Trophoblast cell (in vitro differentiated cells and primary cell): ENCODE data around the gene FIGNL2.

Experiments
- DNase-seq, 2 donors: peaks; one replicate each; pipeline ENCODE4 v3.0.0-alpha.2; 2016
- H2AFZ ChIP-seq: 2 replicates; pipeline ENCODE4 v1.6.1; 2013; ENCODE audit warnings: low read length, moderate library complexity, mild to moderate bottlenecking; ENCODE audit not compliant: insufficient read depth, poor library complexity
- H2AK5ac ChIP-seq: 2 replicates; pipeline ENCODE4 v1.6.1; 2013; ENCODE audit warnings: mild to moderate bottlenecking, low read length
- H2BK120ac ChIP-seq: 2 replicates; pipeline ENCODE4 v1.6.1; 2013; ENCODE audit warnings: low read length, mild to moderate bottlenecking, moderate library complexity; ENCODE audit not compliant: insufficient read depth, poor library complexity
- H2BK12ac ChIP-seq: 2 replicates; pipeline ENCODE4 v1.6.1; 2013; ENCODE audit warnings: mild to moderate bottlenecking, low read length, moderate library complexity
- H2BK5ac ChIP-seq: 2 replicates; pipeline ENCODE4 v1.6.1; 2013; ENCODE audit warnings: low read length, low read depth, moderate library complexity, mild to moderate bottlenecking; ENCODE audit not compliant: poor library complexity
- H3K14ac ChIP-seq: 2 replicates; pipeline ENCODE4 v1.6.1; 2013; ENCODE audit warnings: mild to moderate bottlenecking, low read length
- H3K18ac ChIP-seq: 2 replicates; pipeline ENCODE4 v1.6.1; 2013; ENCODE audit warnings: mild to moderate bottlenecking, low read length
- H3K23ac ChIP-seq: 2 replicates; pipeline ENCODE4 v1.6.1; 2013; ENCODE audit warnings: low read length
- H3K27ac ChIP-seq: 2 replicates; pipeline ENCODE4 v1.5.1; 2013; ENCODE audit warnings: low read depth, mild to moderate bottlenecking, inconsistent platforms, low read length, moderate library complexity
- H3K27me3 ChIP-seq: 2 replicates; pipeline ENCODE4 v1.6.1; 2013; ENCODE audit warnings: inconsistent platforms, mild to moderate bottlenecking, low read length, moderate library complexity; ENCODE audit not compliant: insufficient read depth
- H3K36me3 ChIP-seq, 2 experiments: 1 replicate in 1 of 2; 2 replicates in 1 of 2; pipeline ENCODE4 v1.6.1; 2013; ENCODE audit warnings: low read length in 2 of 2, mild to moderate bottlenecking in 2 of 2, moderate library complexity in 1 of 2; ENCODE audit not compliant: insufficient read depth in 2 of 2, control insufficient read depth in 1 of 2
- H3K4ac ChIP-seq: 2 replicates; pipeline ENCODE4 v1.6.1; 2013; ENCODE audit warnings: low read depth, mild to moderate bottlenecking, low read length, moderate library complexity
- H3K4me1 ChIP-seq, 2 experiments: 1 replicate in 1 of 2; 2 replicates in 1 of 2; pipeline ENCODE4 v1.6.1; 2013; ENCODE audit warnings: low read length in 2 of 2, mild to moderate bottlenecking in 2 of 2, moderate library complexity in 1 of 2; ENCODE audit not compliant: insufficient read depth in 2 of 2, control insufficient read depth in 1 of 2
- H3K4me2 ChIP-seq: 2 replicates; pipeline ENCODE4 v1.6.1; 2013; ENCODE audit warnings: inconsistent platforms, mild to moderate bottlenecking, low read length, moderate library complexity
- H3K4me3 ChIP-seq: 2 replicates; pipeline ENCODE4 v1.5.1; 2013; ENCODE audit warnings: mild to moderate bottlenecking, low read depth, low read length, inconsistent platforms
- H3K79me1 ChIP-seq: one replicate; pipeline ENCODE4 v1.6.1; 2013; ENCODE audit warnings: low read length
- H3K79me2 ChIP-seq: 2 replicates; pipeline ENCODE4 v1.6.1; 2013; ENCODE audit warnings: low read length, mild to moderate bottlenecking; ENCODE audit not compliant: control insufficient read depth, insufficient read depth, poor library complexity
- H3K9ac ChIP-seq: 2 replicates; pipeline ENCODE4 v1.6.1; 2013; ENCODE audit warnings: mild to moderate bottlenecking, low read length
- H3K9me3 ChIP-seq: 2 replicates; pipeline ENCODE4 v1.6.1; 2013; ENCODE audit warnings: low read depth, mild to moderate bottlenecking, control low read depth, inconsistent platforms, low read length; ENCODE audit not compliant: insufficient read depth
- H4K12ac ChIP-seq: 2 replicates; pipeline ENCODE4 v1.6.1; 2013; ENCODE audit warnings: low read depth, mild to moderate bottlenecking, low read length, moderate library complexity
- H4K8ac ChIP-seq: 2 replicates; pipeline ENCODE4 v1.6.1; 2013; ENCODE audit warnings: low read depth, mild to moderate bottlenecking, low read length, moderate library complexity
- H4K91ac ChIP-seq: one replicate; pipeline ENCODE4 v1.6.1; 2013; ENCODE audit warnings: low read depth, mild to moderate bottlenecking, low read length, moderate library complexity
- WGBS: extraction: QIAGEN DNeasy Blood & Tissue Kit; methylation state at CpG from one replicate; pipeline ENCODE4 v1.1.7; 2013; ENCODE audit warnings: missing lambda C conversion rate; ENCODE audit not compliant: insufficient read length, insufficient coverage; ENCODE audit errors: extremely low coverage; 5-methylcytosine and 5-hydroxymethylcytosine counted together

The FIGNL2 gene

GRCh38 chr12:51818566-51819300 lies 29.8 kb downstream of the FIGNL2 start:
- no peak overlapping the region for H2BK12ac ChIP-seq
- no peaks in the 10 kb centered on the region for H3K9me3 ChIP-seq
- no CpG with 5 or more reads among the region's 4 CpGs for WGBS
- no peaks in the 10 kb centered on the region for H3K27me3 ChIP-seq
- no peak overlapping the region for H4K12ac ChIP-seq
- H3K79me1 ChIP-seq: peaks cover 12% of the 10 kb centered on the region
- no peak overlapping the region for H2AFZ ChIP-seq
- H3K4me1 ChIP-seq: peaks cover 8 to 14% of the 10 kb centered on the region in 2 experiments
- H4K8ac ChIP-seq: no peak overlapping the region
- peaks cover 36 to 37% of the 10 kb centered on the region in 2 experiments for H3K36me3 ChIP-seq
- no peak overlapping the region for H2BK5ac ChIP-seq
- no peak for DNase-seq
- H3K4me3 ChIP-seq: no peak overlapping the region
- H3K14ac ChIP-seq: no peak overlapping the region
- H3K4ac ChIP-seq: no peak overlapping the region
- no peak overlapping the region for H3K23ac ChIP-seq
- no peak overlapping the region for H3K18ac ChIP-seq
- H4K91ac ChIP-seq: no peak overlapping the region
- peaks cover 8% of the 10 kb centered on the region for H3K79me2 ChIP-seq
- no peak overlapping the region for H2AK5ac ChIP-seq
- H3K27ac ChIP-seq: no peak overlapping the region
- no peak overlapping the region for H3K4me2 ChIP-seq
- H3K9ac ChIP-seq: no peak overlapping the region
- no peak overlapping the region for H2BK120ac ChIP-seq

DNA sequence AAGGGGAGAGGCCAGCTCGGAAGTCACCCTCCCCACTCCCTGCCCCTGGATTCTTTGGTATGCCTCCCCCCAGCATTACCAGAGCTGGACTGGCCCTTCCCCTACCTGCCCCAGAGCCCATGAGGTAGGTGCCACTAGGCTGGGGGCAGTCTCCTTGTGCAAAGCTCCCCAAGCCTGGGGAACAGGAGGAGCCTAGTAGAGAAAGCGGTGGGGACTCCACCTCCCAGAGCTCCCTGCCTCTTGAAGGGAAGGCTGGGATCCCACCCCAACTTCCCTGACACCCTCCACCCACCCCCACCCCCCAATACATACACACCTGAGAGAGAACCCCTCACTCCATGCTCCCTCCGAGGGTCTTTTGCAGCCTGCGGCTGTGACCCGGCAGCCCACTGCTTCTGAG lies 30.4 kb downstream of the FIGNL2 start:
- Histone ChIP-seq H3K36me3 (peaks cover 33 to 34% of the 10 kb centered on the region in 2 experiments), H4K12ac (no peak overlapping the region), H3K9ac (no peak overlapping the region), H3K18ac (no peak overlapping the region), H3K4ac (no peak overlapping the region), H2AFZ (no peak overlapping the region), H3K23ac (no peak overlapping the region), H3K4me2 (no peak overlapping the region), H3K9me3 (no peaks in the 10 kb centered on the region), H3K27me3 (no peaks in the 10 kb centered on the region), H2BK12ac (no peak overlapping the region), H2BK120ac (no peak overlapping the region), H4K8ac (no peak overlapping the region), H2BK5ac (no peak overlapping the region), H3K27ac (no peak overlapping the region), H3K4me3 (no peak overlapping the region), H2AK5ac (no peak overlapping the region), H3K14ac (no peak overlapping the region), H4K91ac (no peak overlapping the region), H3K4me1 (peaks cover 8 to 14% of the 10 kb centered on the region in 2 experiments), H3K79me2 (peaks cover 8% of the 10 kb centered on the region), H3K79me1 (peaks cover 13% of the 10 kb centered on the region)
- no peak for DNase-seq
- no CpG with 5 or more reads among the region's 5 CpGs for WGBS

GRCh38 chr12:51817027-51817953 lies 31.2 kb downstream of the FIGNL2 start:
- Histone ChIP-seq H2BK120ac (no peak overlapping the region), H3K27ac (no peak overlapping the region), H3K9ac (no peak overlapping the region), H2AK5ac (no peak overlapping the region), H3K4me3 (no peak overlapping the region), H2BK12ac (no peak overlapping the region), H3K9me3 (no peaks in the 10 kb centered on the region), H4K91ac (no peak overlapping the region), H3K79me2 (peaks cover 8% of the 10 kb centered on the region), H3K18ac (no peak overlapping the region), H3K23ac (no peak overlapping the region), H3K14ac (no peak overlapping the region), H2BK5ac (no peak overlapping the region), H3K79me1 (peaks cover 13% of the 10 kb centered on the region), H2AFZ (no peak overlapping the region), H3K27me3 (no peaks in the 10 kb centered on the region), H4K12ac (no peak overlapping the region), H3K4me2 (no peak overlapping the region), H3K4ac (no peak overlapping the region), H4K8ac (no peak overlapping the region), H3K4me1 (peaks cover 8 to 14% of the 10 kb centered on the region in 2 experiments), H3K36me3 (peaks cover 28% of the 10 kb centered on the region in 2 experiments)
- WGBS: no CpG with 5 or more reads among the region's 10 CpGs
- peak in 1 of 2 donors; percentile 57 for DNase-seq

- Histone ChIP-seq H3K9me3 (no peaks in the 10 kb centered on the region), H3K23ac (no peak overlapping the region), H3K4me1 (peaks cover 8 to 14% of the 10 kb centered on the region in 2 experiments), H3K4me3 (no peak overlapping the region), H4K8ac (no peak overlapping the region), H3K79me2 (peaks cover 8% of the 10 kb centered on the region), H4K12ac (peak overlapping the region; percentile 23), H4K91ac (no peak overlapping the region), H2BK120ac (no peak overlapping the region), H2BK12ac (no peak overlapping the region), H3K4ac (no peak overlapping the region), H3K79me1 (peaks cover 13% of the 10 kb centered on the region), H2AFZ (no peak overlapping the region), H3K9ac (no peak overlapping the region), H3K18ac (no peak overlapping the region), H3K27ac (no peak overlapping the region), H2BK5ac (no peak overlapping the region), H3K36me3 (peaks cover 13 to 15% of the 10 kb centered on the region in 2 experiments), H2AK5ac (no peak overlapping the region), H3K14ac (no peak overlapping the region), H3K4me2 (no peak overlapping the region), H3K27me3 (no peaks in the 10 kb centered on the region)
- no peak for DNase-seq
- WGBS: no CpG with 5 or more reads among the region's 6 CpGs
Observed at GRCh38 chr12:51815571-51815970, 32.9 kb downstream of the FIGNL2 start.
